ENCODE data around the gene CCDC197.

The CCDC197 gene

GRCh38 chr14:94026173-94026888 lies 29.2 kb downstream of the CCDC197 start, which contains the start of gene OTUB2:
OTUB2 (plus strand) TSS chr14:94026340; CDS start chr14:94026538, 198 bp downstream.
- peak; percentile 76 for DNase-seq (ENCODE audit: low spot score)

- no peak for DNase-seq (ENCODE audit: low spot score)
Measured at GRCh38 chr14:94026889-94027469, 29.9 kb downstream of the CCDC197 start.

GRCh38 chr14:94027566-94028449 lies 30.7 kb downstream of the CCDC197 start:
- no peak for DNase-seq (ENCODE audit: low spot score)

DNA sequence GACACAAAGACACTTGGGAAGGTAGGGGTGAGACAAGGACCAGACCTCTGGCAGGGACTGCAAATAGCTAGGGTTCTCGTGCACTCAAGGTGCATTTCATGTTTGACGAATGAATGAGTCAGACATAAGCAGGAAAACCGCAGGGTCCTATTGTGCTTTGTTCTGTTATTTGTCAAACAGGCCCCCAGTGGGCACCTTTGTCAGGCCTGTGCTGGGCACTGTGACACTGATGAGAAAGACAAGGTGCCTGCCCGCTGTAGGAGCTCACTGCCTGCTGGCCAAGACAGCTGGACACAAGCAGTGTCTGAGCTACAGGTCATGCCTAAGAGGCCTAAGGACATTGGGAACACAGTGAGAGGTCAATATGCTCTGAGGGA lies 31.3 kb downstream of the CCDC197 start:
- no peak for DNase-seq (ENCODE audit: low spot score)

DNA sequence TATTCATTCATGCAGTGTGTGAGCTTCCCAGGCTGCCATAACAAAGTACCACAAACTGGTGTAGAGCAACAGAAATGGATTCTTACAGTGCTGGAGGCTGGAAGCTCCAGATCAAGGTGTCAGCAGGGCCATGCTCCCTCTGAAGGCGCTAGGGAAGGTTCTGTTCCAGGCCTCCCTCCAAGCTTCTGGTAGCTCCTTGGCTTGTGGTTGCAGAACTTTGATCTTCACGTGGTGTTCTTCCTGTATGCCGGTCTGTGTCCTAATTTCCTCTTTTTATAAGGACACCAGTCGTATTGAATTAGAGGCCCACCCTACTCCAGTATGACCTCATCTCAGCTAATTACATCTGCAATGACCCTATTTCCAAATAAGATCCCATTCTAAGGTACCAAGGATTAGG lies 32.2 kb downstream of the CCDC197 start:
- DNase-seq (ENCODE audit: low spot score): no peak

GRCh38 chr14:94029671-94030203 lies 32.6 kb downstream of the CCDC197 start:
- DNase-seq (ENCODE audit: low spot score): no peak

GRCh38 chr14:94030571-94030970 lies 33.5 kb downstream of the CCDC197 start:
- no peak for DNase-seq (ENCODE audit: low spot score)

DNA sequence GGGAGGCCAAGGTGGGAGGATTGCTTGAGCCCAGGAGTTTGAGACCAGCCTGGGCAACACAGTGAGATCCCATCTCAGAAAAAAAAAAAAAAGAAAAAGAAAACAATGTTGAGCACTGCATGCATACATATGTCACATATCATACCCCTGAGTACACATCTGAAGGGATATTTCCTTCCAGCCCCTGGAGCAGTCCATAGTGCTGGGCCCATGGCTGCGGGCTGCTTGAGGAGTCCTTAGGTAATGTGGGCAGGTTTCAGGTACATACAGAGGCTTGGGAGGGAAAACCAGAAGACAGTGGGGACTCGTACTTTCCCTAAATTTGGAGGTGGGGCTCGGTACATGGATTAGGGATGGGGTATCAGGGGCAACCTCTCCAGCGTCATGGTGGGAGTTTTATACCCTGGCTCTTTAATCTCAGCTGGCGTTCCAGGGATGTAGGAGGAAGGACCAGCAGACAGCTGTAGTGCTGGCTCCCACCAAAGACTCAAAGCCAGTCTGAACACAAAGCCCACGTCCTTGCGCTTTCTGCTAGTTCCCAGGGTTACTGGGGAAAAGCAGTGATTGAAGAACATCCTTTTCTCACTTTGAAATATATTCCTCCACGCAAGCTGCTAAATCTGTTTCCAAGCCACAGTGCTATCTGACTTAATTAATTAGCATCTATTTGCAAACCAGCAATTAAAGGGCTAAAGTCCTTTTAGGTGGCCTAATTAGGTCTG lies 34.2 kb downstream of the CCDC197 start:
- no peak for DNase-seq (ENCODE audit: low spot score)

- no peak for DNase-seq (ENCODE audit: low spot score)
Measured at GRCh38 chr14:94031883-94032279, 34.8 kb downstream of the CCDC197 start.

- no peak for DNase-seq (ENCODE audit: low spot score)
Measured at GRCh38 chr14:94034886-94035285, 37.8 kb downstream of the CCDC197 start.

- peak; percentile 70 for DNase-seq (ENCODE audit: low spot score)
Measured at GRCh38 chr14:94036313-94037167, 39.4 kb downstream of the CCDC197 start.

GRCh38 chr14:94037954-94038353 lies 40.9 kb downstream of the CCDC197 start:
- DNase-seq (ENCODE audit: low spot score): no peak

DNA sequence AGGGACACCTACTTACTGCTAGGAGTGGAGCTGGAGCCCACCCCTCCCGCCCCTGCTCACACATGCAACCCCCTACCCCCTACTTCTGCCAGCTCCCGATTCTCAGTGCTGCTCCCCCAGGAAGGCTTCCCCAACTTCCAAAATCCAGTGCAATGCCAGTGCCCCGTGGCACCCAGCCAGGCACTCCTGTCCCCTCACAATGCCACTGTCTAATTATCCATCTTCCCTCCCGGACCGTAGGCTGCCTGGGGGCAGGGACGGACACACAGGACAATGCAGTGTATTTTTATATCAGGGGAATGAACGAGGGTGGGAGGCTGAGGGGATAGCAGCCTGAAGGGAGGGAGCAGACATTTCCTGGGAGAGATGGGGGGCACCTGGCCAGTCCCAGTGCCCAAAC lies 41.4 kb downstream of the CCDC197 start:
- DNase-seq (ENCODE audit: low spot score): no peak

DNA sequence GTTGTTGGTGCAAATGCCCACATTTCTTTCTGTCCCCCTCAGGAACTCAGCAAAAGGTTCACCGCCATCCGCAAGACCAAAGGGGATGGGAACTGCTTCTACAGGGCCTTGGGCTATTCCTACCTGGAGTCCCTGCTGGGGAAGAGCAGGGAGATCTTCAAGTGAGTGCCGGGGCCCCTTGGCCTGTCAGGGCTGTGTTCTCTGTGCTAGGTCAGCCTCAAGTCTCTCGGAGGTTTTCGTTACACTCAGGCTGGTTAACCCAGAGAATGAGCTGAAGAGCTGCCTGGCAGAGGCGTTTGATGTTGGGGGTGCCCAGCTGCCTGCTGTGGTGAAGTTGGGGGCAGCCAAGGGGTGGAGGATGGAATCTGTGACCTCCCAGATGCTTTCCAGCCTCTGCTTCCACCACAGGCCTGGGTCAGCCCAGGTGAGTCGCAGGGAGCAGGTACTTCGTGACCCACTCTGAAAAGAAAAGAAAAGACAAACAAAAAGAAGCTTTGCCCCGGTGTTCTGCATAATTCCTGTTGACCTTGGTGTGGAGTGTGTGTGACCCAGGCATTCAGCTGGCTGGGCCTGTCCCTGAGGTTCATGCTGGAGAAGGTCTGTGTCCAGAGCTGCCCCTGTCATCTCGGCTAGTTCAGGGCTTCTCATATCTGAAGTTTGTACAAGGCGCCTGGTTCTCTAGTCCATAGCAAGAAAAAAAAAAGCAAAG lies 42.0 kb downstream of the CCDC197 start:
- DNase-seq (ENCODE audit: low spot score): no peak

GRCh38 chr14:94040247-94040646 lies 43.1 kb downstream of the CCDC197 start:
- DNase-seq (ENCODE audit: low spot score): no peak

DNA sequence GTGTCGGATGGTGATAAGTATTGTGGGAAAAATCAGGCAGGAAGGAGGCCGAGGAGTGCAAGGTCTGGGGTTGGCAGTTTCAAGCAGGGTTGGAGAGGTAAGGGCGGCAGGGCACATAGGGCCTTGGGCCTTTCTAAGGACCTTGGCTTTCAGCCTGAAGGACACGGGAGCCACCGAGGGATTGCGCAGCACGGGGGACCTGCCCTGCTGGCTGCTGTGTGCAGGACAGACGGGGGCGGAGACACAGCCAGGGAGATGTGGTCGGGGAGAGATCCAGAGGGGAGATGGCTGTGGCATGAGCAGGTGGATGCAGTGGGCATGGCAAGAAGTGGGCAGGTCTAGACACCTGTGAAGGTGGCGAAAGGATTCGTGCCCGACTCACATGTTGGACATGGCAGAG lies 43.7 kb downstream of the CCDC197 start:
- no peak for DNase-seq (ENCODE audit: low spot score)

- DNase-seq (ENCODE audit: low spot score): no peak
Measured at GRCh38 chr14:94041551-94042346, 44.6 kb downstream of the CCDC197 start.

GRCh38 chr14:94042433-94043091 lies 45.5 kb downstream of the CCDC197 start:
- no peak for DNase-seq (ENCODE audit: low spot score)
